Measurements from ENCODE around the gene CSF2. TPM values are rescaled to one million over a fixed set of nuclear protein-coding genes. Genes with fewer than 3 reads are reported as not detected.
"Not testable (repeated sequence)": the region's sequence is repeated elsewhere in the genome, so short reads cannot be mapped to it uniquely, and the experiment has no call there.

The CSF2 gene
- total RNA-seq, 1 donor from 2014 or later, result not detected

- DNase-seq (ENCODE audit: low spot score), result not testable (repeated sequence)
Observed at GRCh38 chr5:132108957-132109356, 35.4 kb downstream of the CSF2 start.

- no peak for DNase-seq (ENCODE audit: low spot score)
Observed at GRCh38 chr5:132109494-132110053, 36.0 kb downstream of the CSF2 start.

DNA sequence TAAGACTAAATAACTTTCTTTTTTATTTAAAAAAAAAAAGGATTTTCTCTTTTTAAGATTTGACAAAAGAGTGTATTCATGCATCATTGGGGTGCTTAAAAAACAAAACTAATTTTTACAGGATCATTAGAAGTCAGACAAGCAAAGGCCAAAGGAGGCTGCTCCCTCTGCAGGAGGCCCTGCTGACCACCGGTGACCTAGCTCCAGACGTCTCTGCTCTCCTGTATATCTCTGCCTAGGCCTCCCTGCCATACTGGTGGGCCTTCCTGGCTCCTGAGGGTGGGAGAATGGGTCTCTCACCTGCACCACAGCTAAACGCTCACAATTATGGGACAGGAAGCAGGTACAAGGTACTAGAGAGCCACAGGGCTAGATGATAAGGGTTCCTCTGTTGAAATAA, 36.6 kb downstream of the CSF2 start:
- DNase-seq (ENCODE audit: low spot score), result no peak

- no peak for DNase-seq (ENCODE audit: low spot score)
Observed at GRCh38 chr5:132110930-132111329, 37.3 kb downstream of the CSF2 start.

GRCh38 chr5:132112111-132112510, 38.5 kb downstream of the CSF2 start:
- no peak for DNase-seq (ENCODE audit: low spot score)

GRCh38 chr5:132114150-132115121, 40.8 kb downstream of the CSF2 start:
- no peak for DNase-seq (ENCODE audit: low spot score)

DNA sequence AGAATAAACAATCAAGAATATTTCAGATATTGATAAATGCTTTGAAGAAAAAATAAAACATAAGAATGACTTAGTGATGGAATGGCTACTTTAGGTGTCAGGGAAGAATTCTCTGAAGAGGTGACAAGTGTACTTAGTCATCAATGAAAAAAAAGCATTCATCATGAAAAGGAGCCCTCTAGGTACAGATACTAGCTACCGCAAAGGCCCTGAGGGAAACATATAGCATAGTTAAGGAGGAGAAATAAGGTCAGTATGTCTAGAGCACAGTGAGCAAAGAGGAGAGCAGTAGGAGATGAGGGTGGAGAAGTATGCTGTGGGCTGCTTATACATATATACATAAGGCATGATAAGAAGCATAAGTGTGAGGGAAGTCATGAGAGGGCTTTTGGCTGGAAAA, 41.8 kb downstream of the CSF2 start:
- no peak for DNase-seq (ENCODE audit: low spot score)

DNA sequence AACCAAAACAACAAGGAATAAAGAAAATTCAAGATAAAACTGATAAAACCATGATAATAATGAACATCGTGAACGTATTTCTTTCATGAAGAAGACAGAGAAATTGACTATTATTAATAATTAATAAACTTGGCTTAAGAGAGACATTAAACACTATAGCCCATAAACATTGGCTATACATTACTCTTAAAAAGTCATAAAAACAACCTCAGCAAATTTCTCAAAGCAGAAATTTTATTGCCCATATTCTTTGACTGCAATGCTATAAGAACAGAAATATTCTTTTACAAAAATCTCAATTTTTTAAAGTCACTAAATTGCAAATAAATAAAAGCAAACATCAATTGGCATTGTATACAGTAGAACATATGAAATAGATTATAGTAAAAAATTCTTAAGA, 42.5 kb downstream of the CSF2 start:
- no peak for DNase-seq (ENCODE audit: low spot score)

DNA sequence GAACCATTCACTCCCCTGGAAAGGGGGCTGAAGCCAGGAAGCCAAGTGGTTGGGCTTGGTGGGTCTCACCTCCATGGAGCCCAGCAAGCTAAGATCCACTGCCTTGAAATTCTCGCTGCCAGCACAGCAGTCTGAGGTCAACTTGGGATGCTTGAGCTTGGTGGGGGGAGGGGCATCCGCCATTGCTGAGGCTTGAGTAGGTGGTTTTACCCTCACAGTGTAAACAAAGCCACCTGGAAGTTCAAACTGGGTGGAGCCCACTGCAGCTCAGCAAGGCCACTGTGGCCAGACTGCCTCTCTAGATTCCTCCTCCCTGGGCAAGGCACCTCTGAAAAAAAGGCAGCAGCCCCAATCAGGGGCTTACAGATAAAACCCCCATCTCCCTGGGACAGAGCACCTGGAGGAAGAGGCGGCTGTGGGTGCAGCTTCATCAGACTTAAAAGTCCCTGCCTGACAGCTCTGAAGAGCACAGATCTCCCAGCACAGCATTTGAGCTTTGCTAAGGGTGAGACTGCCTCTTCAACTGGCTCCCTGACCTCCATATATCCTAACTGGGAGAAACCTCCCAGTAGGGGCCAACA, 43.4 kb downstream of the CSF2 start:
- not testable (repeated sequence) for DNase-seq (ENCODE audit: low spot score)

DNA sequence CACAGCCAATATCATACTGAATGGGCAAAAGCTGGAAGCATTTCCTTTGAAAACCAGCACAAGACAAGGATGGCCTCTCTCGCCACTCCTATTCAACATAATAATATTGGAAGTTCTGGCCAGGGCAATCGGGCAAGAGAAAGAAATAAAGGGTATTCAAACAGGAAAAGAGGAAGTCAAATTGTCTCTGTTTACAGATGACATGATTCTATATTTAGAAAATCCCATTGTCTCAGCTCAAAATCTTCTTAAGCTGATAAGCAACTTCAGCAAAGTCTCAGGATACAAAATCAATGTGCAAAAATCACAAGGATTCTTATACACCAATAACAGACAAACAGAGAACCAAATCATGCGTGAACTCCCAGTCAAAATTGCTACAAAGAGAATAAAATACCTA, 47.1 kb downstream of the CSF2 start:
- not testable (repeated sequence) for DNase-seq (ENCODE audit: low spot score)

- DNase-seq (ENCODE audit: low spot score), result not testable (repeated sequence)
Observed at GRCh38 chr5:132122971-132123370, 49.4 kb downstream of the CSF2 start.

- not testable (repeated sequence) for DNase-seq (ENCODE audit: low spot score)
Observed at GRCh38 chr5:132123578-132123977, 50.0 kb downstream of the CSF2 start.

Other genes starting within 250 kb of the CSF2 start
- gene MEIKIN, start 128.1 kb upstream of the CSF2 start, total RNA-seq, result not detected
- 0.81 TPM for gene ACSL6, start 62.1 kb upstream of the CSF2 start, total RNA-seq
- gene IL3, start 13.1 kb upstream of the CSF2 start, total RNA-seq, result not detected
- 39.7 TPM for gene P4HA2, start 154.1 kb downstream of the CSF2 start, total RNA-seq
- gene PDLIM4, start 183.9 kb downstream of the CSF2 start, total RNA-seq, result 33.9 TPM
- gene SLC22A4, start 220.6 kb downstream of the CSF2 start, total RNA-seq, result 3.1 TPM